GM23338 (cell line): ENCODE data around the gene MS4A15.

Source experiments
- EZH2 ChIP-seq: fragments of 200-600 bp; sonication (generic); IDR thresholded peaks from one replicate; pipeline ENCODE4 v1.8.0; 2017; ENCODE audit warnings: antibody characterized with exemption, mild to moderate bottlenecking, low read depth; ENCODE audit not compliant: unreplicated experiment
- POLR2AphosphoS5 ChIP-seq: IDR thresholded peaks from 2 replicates; pipeline ENCODE4 v1.6.1; 2016; ENCODE audit warnings: antibody characterized with exemption, low read depth
- TF ChIP-seq, protein P1 (sequence below), 2 experiments: fragments of 200-600 bp in 1 of 2; sonication (generic) in 1 of 2; conservative IDR thresholded peaks; 2 replicates each; pipeline versions ENCODE4 v1.5.1 to v1.6.1; 2016 to 2017; ENCODE audit warnings: antibody characterized with exemption in 2 of 2, low read depth in 2 of 2, mild to moderate bottlenecking in 2 of 2, moderate library complexity in 1 of 2

DNA sequence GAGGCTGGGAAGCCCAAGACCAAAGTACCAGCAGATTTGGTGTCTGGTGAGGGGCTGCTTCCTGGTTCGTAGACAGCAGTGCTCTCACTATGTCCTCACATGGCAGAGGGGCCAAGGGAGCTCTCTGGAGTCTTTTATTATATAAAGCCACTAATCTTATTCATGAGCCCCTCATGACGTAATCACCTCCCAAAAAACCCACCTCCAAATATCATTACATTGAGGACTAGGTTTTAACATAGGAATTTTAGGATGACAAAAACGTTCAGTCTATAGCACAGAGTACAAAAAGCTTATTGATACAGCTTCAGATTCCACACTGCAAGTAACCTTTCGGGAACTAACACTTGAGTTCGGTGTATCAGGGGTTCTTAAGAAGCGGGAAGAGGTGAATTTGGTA is 36.2 kb upstream of the MS4A15 start:
- TF ChIP-seq, protein P1, sequence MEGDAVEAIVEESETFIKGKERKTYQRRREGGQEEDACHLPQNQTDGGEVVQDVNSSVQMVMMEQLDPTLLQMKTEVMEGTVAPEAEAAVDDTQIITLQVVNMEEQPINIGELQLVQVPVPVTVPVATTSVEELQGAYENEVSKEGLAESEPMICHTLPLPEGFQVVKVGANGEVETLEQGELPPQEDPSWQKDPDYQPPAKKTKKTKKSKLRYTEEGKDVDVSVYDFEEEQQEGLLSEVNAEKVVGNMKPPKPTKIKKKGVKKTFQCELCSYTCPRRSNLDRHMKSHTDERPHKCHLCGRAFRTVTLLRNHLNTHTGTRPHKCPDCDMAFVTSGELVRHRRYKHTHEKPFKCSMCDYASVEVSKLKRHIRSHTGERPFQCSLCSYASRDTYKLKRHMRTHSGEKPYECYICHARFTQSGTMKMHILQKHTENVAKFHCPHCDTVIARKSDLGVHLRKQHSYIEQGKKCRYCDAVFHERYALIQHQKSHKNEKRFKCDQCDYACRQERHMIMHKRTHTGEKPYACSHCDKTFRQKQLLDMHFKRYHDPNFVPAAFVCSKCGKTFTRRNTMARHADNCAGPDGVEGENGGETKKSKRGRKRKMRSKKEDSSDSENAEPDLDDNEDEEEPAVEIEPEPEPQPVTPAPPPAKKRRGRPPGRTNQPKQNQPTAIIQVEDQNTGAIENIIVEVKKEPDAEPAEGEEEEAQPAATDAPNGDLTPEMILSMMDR (conservative IDR thresholded peaks at IDR 0.05; ENCODE audit: low read depth in 2 of 2): no peak
- TF ChIP-seq POLR2AphosphoS5: no peak
- no peak for TF ChIP-seq EZH2
